ENCODE measurements around the gene EGLN2.
"Not testable (repeated sequence)": the region's sequence is repeated elsewhere in the genome, so short reads cannot be mapped to it uniquely, and the experiment has no call there.

EGLN2 gene

GRCh38 chr19:40829205-40829604, 30.2 kb downstream of the EGLN2 start:
- H3K4me3 ChIP-seq (ENCODE audit: control insufficient read depth, low read depth, low read length), result no peak overlapping the region
- no peak for TF ChIP-seq CTCF (IDR thresholded peaks at IDR 0.05; ENCODE audit: control insufficient read depth, insufficient read depth, low read depth, low read length, missing control alignments)
- no peak for DNase-seq (ENCODE audit: low read depth)

- not testable (repeated sequence) for DNase-seq (ENCODE audit: low read depth); H3K4me3 ChIP-seq (ENCODE audit: control insufficient read depth, low read depth, low read length)
Observed at GRCh38 chr19:40830741-40831140, 31.8 kb downstream of the EGLN2 start.

DNA sequence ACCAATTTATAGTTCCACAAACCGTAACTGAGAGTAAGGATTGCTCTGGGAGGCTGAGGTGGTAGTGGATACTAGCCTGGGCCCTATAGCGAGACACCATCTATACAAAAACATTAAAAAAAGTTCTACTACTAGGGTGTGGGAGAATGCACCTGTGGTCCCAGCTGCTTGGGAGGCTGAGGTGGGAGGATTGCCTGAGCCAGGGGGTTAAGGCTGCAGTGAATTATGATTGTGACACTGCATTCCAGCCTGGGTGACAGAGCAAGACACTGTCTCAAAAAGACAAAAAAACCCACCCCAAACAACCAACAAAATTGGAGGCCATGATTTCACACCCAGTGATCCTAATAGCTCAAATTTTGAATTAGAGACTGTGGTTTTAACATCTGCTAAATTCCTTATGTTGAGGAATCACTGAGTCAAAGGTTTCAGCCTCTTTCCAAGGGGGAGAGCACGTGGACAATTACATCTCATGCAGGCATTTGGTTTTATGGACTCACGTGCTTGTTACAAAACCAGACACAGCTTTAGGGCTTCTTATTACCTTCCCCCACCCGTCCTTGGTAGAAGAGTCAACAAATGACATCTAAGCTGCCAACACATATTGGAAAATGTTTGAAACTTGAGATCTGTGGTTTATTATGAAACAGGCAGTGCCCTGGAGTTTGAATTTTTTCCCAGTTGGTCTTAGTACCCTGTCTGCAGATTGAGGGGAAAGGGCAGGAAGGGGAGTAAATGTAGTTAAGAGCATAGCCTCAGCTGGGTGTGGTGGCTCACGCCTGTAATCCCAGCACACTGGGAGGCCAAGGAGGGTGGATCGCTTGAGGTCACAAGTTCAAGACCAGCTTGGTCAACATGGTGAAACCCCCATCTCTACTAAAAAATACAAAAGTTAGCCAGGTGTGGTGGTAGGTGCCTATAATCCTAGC, 32.8 kb downstream of the EGLN2 start:
- DNase-seq (ENCODE audit: low read depth), result peak; percentile 99

DNA sequence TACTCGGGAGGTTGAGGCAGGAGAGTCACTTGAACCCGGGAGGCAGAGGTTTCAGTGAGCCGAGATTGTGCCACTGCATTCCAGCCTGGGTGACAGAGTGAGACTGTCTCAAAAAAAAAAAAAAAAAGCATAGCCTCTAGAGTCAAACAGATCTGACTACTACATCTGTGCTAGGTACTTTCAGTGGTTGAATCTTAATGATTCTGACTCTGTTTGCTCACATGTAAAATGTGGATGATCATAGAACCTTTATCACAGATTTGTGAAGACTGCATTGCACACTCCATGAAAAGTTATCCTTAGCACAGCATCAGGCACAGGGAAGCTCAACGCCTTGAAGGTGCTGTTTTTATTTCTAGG, 33.4 kb downstream of the EGLN2 start:
- H3K4me3 ChIP-seq (ENCODE audit: control insufficient read depth, low read depth, low read length); DNase-seq (ENCODE audit: low read depth): not testable (repeated sequence)

More for the DNA sequence above, 32.8 kb downstream of the EGLN2 start:
- no peak overlapping the region for H3K4me3 ChIP-seq (ENCODE audit: control insufficient read depth, low read depth, low read length)
- TF ChIP-seq CTCF (IDR thresholded peaks at IDR 0.05; ENCODE audit: control insufficient read depth, insufficient read depth, low read depth, low read length, missing control alignments), result no peak

DNA sequence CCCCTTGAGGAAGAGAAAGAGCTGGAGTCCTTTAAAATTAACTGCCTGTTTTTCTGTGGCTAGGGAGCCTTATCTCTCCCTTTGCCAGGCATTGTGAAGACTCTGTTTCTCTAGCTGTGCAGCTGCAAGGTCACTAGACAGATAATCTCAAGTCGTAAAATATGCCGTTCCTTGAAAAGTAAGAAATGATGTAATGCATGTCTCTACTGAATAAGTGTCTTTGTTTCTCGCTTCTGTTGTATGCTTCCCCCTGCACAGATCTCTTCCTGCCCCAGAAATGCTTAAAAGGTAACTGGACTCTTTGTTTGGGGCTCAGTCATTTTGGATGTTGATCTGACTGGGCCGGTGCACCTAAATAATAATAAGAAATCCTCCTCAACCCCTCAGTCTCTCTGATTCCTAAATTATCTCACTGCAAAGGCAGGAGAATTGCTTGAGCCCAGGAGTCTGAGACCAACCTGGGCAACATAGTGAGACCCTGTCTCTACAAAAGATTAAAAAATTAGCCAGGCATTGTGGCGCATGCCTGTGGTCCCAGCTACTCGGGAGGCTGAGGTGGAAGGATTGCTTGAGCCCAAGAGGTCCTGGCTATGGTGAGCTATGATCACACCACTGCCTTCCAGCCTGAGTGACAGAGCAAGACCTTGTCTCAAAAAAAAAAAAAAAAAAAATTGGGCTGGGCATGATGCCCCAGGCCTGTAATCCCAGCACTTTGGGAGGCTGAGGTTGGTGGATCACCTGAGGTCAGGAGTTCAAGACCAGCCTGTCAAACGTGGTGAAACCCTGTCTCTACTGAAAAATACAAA, 34.9 kb downstream of the EGLN2 start:
- H3K4me3 ChIP-seq (ENCODE audit: control insufficient read depth, low read depth, low read length); DNase-seq (ENCODE audit: low read depth): not testable (repeated sequence)

DNA sequence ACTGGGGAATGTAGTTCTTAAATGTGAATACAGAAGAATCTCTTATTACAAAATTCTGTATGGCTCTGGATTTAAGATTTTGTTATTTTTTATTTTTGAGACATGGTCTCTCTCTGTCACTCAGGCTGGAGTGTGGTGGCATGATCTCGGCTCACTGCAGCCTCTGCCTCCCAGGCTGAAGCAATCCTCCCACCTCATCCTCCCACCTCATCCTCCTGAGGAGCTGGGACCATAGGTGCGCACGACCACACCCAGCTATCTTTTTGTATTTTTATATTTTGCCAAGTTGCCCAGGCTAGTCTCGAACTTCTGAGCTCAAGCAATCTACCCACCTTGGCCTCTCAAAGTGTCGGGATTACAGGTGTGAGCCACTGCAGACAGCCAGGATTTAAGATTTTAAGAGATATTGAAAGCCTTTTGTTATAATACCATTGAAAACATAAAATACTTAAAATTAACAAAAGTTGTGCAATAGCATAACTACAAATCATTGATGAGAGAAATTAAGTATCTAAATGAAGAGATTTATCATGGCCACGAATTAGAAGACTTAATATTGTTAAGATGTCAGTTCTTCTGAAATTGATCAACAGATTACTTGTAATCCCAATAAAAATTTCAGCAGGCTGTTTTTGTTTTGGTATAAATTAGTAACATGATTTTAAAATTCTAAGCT, 37.9 kb downstream of the EGLN2 start:
- no peak for TF ChIP-seq CTCF (IDR thresholded peaks at IDR 0.05; ENCODE audit: control insufficient read depth, insufficient read depth, low read depth, low read length, missing control alignments)
- no peak for DNase-seq (ENCODE audit: low read depth)
- H3K4me3 ChIP-seq (ENCODE audit: control insufficient read depth, low read depth, low read length), result no peak overlapping the region

- H3K4me3 ChIP-seq (ENCODE audit: control insufficient read depth, low read depth, low read length); DNase-seq (ENCODE audit: low read depth): not testable (repeated sequence)
Observed at GRCh38 chr19:40838477-40838876, 39.5 kb downstream of the EGLN2 start.

DNA sequence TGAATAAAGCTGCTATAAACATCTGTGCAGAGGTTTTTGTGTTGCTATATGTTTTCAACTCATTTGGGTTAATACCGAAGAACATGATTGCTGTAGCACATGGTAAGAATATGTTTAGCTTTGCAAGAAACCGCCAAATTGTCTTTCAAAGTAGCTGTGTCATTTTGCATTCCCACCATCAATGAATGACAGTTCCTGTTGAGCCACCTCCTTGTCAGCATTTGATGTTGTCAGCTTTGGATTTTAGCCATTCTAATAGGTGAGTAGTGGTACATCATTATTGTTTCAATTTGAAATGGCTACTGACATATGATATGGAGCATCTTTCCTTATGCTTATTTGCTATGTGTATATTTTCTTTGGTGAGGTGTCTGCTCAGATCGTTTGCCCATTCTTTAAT, 43.0 kb downstream of the EGLN2 start:
- not testable (repeated sequence) for H3K4me3 ChIP-seq (ENCODE audit: control insufficient read depth, low read depth, low read length); DNase-seq (ENCODE audit: low read depth)

GRCh38 chr19:40842997-40843652, 44.1 kb downstream of the EGLN2 start:
- H3K4me3 ChIP-seq (ENCODE audit: control insufficient read depth, low read depth, low read length); DNase-seq (ENCODE audit: low read depth): not testable (repeated sequence)

DNA sequence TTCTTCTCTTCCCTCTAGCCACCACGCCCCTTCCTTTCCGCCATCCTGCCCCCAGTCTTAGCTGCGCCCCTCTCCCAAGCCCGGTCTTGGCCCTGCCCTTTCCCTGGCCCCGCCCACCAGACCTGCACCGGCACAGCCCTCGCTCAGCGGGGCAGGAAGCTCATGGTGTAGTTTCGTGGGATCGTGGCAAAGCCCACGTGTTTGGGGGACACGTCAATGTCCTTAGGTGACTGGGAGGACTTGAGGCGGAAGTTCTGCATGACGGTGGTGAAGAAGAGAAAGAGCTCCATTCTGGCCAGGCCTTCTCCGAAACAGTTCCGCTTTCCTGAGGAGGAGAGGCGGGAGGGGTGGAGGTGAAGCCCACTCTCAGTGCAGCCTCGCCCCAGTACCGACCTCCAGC, 44.7 kb downstream of the EGLN2 start:
- not testable (repeated sequence) for H3K4me3 ChIP-seq (ENCODE audit: control insufficient read depth, low read depth, low read length); DNase-seq (ENCODE audit: low read depth)

- DNase-seq (ENCODE audit: low read depth); H3K4me3 ChIP-seq (ENCODE audit: control insufficient read depth, low read depth, low read length): not testable (repeated sequence)
Observed at GRCh38 chr19:40846722-40847121, 47.7 kb downstream of the EGLN2 start.

DNA sequence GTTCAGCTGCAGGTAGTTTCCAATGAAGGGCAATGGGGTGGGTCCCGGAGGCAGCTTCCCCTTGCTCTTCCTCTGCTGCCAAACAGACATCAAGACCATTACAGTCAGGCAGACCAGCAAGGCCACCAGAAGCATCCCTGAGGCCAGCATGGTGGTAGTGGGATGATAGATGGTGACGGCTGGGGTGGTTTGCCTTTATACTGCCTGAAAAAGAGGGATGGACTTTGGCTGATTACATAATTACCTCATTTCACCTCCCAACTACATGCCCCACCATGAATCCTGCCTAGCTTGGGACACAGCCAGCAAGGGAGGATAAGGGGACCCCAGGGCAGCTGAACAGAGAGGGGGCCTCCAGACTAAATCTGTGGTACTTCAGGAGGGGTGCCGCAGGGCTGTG, 51.3 kb downstream of the EGLN2 start, which contains the start of gene CYP2A6:
Gene CYP2A6, minus strand, starts transcription at position 171 of the 400 bp plus-strand sequence. Its CDS starts 21 bp downstream, at position 150.
- not testable (repeated sequence) for DNase-seq (ENCODE audit: low read depth); H3K4me3 ChIP-seq (ENCODE audit: control insufficient read depth, low read depth, low read length)

GRCh38 chr19:40852467-40853152, 53.6 kb downstream of the EGLN2 start:
- not testable (repeated sequence) for DNase-seq (ENCODE audit: low read depth); H3K4me3 ChIP-seq (ENCODE audit: control insufficient read depth, low read depth, low read length)
